Adipose tissue (tissue), 3 donors: Measurements from ENCODE around the gene ASPHD2. TPM values are rescaled to one million over a fixed set of nuclear protein-coding genes. Genes with fewer than 3 reads are reported as not detected.
"Not testable (repeated sequence)": the region's sequence is repeated elsewhere in the genome, so short reads cannot be mapped to it uniquely, and the experiment has no call there.

Experiments used
- H3K27ac ChIP-seq: one replicate; pipeline ENCODE4 v1.5.1; 2013; ENCODE audit warnings: low read depth, low read length
- WGBS, 3 donors: extraction: QIAGEN DNeasy Blood & Tissue Kit; methylation state at CpG; one replicate each; pipeline ENCODE4 v1.1.7; 2013; 5-methylcytosine and 5-hydroxymethylcytosine counted together
- polyA plus RNA-seq, 3 donors: library from polyadenylated mRNA; stranded (reverse); fragments of 200-250 nt; gene quantifications; one replicate each; pipeline ENCODE4 v1.2.3, GENCODE V29; 2013
- donor health status: healthy with polysubstance abuse.
- donor health status: Bipolar disorder and iron deficiency.
- donor health status: healthy.

ASPHD2 gene
- polyA plus RNA-seq, result under 1 TPM; 0.17 to 0.67 (median 0.22) TPM

- no peak within 1 kb of the TSS for H3K27ac ChIP-seq
- WGBS, 3 donors, result 1 to 2% (median 1%) methylated on average over 51 to 88 of the region's 96 CpGs
These were observed at the start of gene ASPHD2 for GRCh38 chr22:26428515-26429457. TSS of gene ASPHD2 (plus strand) at chr22:26429260. CDS start at chr22:26433616, 4,356 bp downstream.

- H3K27ac ChIP-seq, result no peak overlapping the region
- WGBS, 3 donors, result 78 to 80% (median 79%) methylated on average over 10 of the region's 10 CpGs
These were observed 48.8 kb upstream of the ASPHD2 start for GRCh38 chr22:26380072-26380830.

GRCh38 chr22:26382782-26383181, 46.3 kb upstream of the ASPHD2 start:
- H3K27ac ChIP-seq, result no peak overlapping the region
- 55 to 64% (median 63%) methylated on average over 3 of the region's 3 CpGs for WGBS, 3 donors

- 72 to 79% (median 73%) methylated on average over 7 of the region's 7 CpGs for WGBS, 3 donors
- no peak overlapping the region for H3K27ac ChIP-seq
These were observed 45.0 kb upstream of the ASPHD2 start for GRCh38 chr22:26383968-26384556.

DNA sequence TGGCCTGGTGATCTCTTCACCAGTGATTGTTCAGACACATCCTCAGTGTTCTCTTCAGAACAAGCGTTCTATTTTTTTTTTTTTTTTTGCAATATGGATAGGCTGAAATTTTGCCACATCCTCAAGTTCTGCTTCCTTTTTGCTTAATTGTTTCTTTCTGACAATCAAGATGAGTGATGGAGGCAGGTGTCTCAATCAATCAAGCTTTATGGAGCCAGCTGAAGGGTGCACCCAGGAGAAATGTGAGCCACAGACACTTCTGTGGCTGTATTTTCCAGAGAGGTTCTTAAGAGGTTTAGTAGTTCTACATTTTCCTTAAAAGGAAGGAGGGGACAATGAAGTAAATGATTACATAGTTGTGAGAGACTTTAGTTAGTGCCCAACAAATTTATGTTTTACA, 43.9 kb upstream of the ASPHD2 start:
- WGBS, 3 donors, result 63 to 75% (median 65%) methylated on average over 1 of the region's 1 CpG
- H3K27ac ChIP-seq, result no peak overlapping the region

- 74 to 83% (median 83%) methylated on average over 3 of the region's 3 CpGs for WGBS, 3 donors
- no peak overlapping the region for H3K27ac ChIP-seq
These were observed 39.9 kb upstream of the ASPHD2 start for GRCh38 chr22:26389125-26389524.

- 76 to 95% (median 87%) methylated on average over 1 of the region's 1 CpG for WGBS, 3 donors
- H3K27ac ChIP-seq, result no peak overlapping the region
These were observed 38.0 kb upstream of the ASPHD2 start for GRCh38 chr22:26391091-26391490.

DNA sequence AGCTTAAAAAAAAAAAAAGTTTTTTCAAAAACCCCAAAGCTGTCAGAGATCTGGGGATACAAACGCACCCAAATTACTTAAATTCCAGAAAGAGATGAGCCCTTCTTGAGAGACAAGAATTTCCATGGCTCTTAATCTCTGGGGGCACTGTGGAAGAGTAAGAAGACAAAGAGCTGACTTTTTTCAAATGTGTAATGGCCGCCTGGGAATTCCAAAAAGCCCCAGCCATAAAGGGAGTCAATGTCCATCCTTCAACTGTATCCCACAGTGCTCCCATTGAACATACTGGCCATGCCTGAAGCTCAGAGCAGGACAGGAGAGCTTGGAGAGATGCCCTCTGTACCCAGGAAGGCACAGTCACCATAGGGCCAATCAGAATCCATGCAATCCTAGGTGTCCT, 37.4 kb upstream of the ASPHD2 start:
- 62 to 85% (median 75%) methylated on average over 2 of the region's 2 CpGs for WGBS, 3 donors
- no peak overlapping the region for H3K27ac ChIP-seq

GRCh38 chr22:26393929-26394328, 35.1 kb upstream of the ASPHD2 start:
- WGBS, 3 donors, result 54 to 68% (median 62%) methylated on average over 2 of the region's 2 CpGs
- no peak overlapping the region for H3K27ac ChIP-seq

DNA sequence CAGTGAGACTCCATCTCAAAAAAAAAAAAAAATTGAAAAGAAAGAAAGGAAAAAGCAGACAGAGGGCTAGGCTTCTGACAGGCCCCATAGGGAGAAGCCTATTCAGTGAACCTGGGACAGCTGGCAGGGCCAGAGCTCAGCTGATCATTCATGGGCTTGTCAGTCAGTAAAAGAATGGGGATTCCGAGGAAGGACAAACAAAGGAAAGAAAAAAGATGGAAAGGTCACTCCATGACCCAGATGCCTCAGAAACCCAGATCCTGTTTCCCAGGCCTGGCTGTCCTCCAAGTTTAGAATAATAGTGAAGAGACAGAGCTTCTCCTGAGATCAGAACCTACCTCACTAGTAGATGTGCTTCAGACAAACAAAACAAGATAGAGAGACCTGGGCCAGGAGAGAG, 34.3 kb upstream of the ASPHD2 start:
- WGBS, 3 donors, result 22 to 56% (median 38%) methylated on average over 1 of the region's 1 CpG
- no peak overlapping the region for H3K27ac ChIP-seq

DNA sequence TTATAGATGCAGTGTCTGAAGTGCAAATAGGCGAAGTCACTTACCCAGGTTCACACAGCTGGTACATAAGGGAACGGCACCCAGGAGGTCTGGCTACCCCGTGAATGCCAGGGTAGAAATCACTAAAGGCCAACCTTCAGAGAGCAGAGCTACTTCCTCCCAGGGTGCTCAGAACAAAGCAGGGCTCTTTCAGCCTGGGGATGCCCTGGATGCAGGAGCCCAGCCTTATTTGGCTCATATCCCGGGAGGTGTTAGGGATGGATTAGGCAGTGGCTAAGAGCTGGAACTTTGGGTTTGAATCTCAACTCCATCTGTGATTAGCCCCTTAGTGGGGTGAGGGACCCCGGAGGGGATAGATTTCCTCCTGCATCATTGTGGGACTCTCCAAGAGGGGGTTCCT, 33.1 kb upstream of the ASPHD2 start:
- 48 to 65% (median 60%) methylated on average over 5 of the region's 5 CpGs for WGBS, 3 donors
- no peak overlapping the region for H3K27ac ChIP-seq

DNA sequence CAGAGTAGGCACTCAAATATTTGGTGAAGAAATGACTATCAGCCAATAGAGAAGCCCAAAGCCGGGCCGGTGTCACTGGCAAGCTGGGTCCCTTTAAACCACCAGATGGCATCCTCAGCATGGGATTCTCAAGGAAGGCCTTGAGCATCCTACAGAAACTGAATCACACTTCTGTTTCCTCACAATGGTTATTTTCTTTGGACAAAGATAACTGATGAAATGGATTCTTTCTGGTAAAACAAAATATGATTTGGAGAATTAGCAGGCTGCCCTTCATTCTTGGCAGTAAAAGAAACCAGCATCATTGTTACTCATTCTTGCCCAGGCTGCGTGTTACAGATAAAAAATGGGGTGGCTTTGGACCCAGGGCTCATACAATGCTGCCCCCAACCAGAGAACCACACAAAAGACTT, 30.3 kb upstream of the ASPHD2 start:
- WGBS, 3 donors, result 30 to 37% (median 33%) methylated on average over 3 of the region's 3 CpGs
- H3K27ac ChIP-seq, result no peak overlapping the region

DNA sequence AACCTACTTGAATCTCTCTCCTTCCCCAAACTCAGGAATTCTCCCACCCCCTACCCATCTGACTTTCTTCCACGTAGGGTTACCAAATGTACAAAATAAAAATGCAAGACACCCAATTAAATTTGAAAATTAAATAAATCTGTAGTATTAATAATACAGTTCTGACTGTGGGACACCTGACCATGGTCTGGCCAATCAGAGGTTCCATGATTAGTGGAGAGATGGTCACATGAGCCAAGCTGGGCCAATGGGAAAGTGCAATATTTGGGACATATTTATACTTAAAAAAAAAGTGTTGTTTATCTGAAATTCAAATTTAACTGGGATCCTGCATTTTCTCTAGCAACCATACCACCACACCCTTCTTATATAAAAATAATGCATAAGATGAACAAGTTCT, 29.8 kb upstream of the ASPHD2 start:
- WGBS, 3 donors, result 55 to 70% (median 58%) methylated on average over 1 of the region's 1 CpG
- no peak overlapping the region for H3K27ac ChIP-seq

DNA sequence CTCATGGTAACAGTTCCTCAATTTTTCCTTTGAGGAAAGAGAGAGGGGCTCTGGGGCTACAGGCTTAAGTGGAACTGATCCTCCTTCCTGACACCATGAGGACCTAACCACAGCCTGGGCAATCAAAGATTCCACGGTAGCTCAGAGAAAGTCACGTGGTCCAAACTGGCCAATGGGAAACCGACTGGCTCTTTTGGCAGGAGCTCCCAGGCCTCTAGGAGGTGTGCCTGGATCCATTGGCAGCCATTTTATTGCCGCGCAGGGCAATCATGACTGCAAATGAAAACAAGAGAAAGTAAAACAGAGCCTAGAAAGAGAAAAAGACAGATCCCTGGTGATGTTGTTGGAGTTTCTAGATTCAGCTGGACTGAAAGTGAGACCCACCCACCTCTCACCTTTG, 27.3 kb upstream of the ASPHD2 start:
- no peak overlapping the region for H3K27ac ChIP-seq
- 76 to 84% (median 78%) methylated on average over 5 of the region's 5 CpGs for WGBS, 3 donors

- WGBS, 3 donors, result 24 to 34% (median 28%) methylated on average over 6 of the region's 6 CpGs
These were observed 24.1 kb upstream of the ASPHD2 start for GRCh38 chr22:26404851-26405421.

GRCh38 chr22:26406118-26406517, 22.9 kb upstream of the ASPHD2 start:
- 72 to 90% (median 85%) methylated on average over 4 of the region's 4 CpGs for WGBS, 3 donors
- no peak overlapping the region for H3K27ac ChIP-seq

More at GRCh38 chr22:26404851-26405421, 24.1 kb upstream of the ASPHD2 start:
- H3K27ac ChIP-seq, result no peak overlapping the region

DNA sequence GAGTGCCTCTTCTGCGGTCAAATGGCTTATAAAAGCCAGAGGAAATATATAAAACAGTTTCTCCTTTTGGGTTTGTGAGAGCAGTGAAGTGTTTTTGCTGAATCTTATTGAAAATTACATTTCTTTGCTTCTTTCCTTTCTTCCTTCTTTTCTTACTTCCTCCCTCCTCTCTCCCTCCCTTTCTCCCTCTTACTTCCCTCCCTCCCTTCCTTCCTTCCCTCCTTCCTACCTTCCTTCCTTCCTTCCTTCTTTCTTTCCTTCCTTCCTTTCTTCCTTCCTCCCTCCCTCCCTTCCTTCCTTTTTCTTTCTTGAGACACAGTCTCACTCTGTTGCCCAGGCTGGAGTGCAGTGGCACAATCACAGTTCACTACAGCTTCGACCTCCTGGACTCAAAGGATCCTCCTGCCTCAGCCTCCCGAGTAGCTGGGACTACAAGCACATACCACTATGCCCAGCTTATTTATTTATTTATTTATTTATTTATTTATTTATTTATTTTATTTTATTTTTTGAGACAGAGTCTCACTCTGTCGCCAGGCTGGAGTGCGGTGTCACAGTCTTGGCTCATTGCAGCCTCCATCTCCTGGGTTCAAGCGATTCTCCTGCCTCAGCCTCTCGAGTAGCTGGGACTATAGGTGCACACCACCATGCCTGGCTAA, 20.4 kb upstream of the ASPHD2 start:
- not testable (repeated sequence) for H3K27ac ChIP-seq
- 86 to 92% (median 91%) methylated on average over 7 of the region's 7 CpGs for WGBS, 3 donors

DNA sequence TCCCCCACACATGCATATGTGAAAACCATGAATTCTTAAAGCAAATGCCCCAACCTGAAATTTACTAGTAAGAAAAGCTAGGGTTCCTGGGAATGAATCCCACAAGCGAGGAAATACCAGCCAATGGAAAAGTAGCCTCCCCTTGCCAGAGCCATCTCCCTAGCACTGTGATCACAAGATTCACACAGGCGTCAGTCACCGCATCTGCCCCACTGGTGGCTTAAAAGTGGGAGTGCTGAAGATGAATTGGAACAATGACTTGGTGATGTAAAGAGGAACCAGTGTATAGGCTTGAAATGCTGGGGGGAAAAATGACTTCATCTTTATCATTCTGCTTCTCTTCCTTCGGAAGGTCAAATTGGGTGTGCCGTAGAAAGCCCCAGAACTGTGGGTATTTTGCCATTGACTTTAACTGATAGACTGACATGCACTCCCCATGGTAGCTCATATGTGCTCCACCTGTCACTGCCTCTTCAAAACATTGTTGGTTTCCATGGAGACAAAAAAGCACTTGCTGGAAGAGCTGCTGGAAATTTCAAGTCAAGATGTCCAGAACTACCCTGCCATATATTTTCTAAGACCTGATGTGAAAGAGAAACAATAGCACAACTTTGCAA, 19.2 kb upstream of the ASPHD2 start:
- H3K27ac ChIP-seq, result no peak overlapping the region
- 63 to 68% (median 66%) methylated on average over 5 of the region's 5 CpGs for WGBS, 3 donors
